GM21576 (cell line): Measurements from ENCODE around the gene DENND4B.
A peak's percentile ranks its signal among the peaks of the same experiment; 100 is the strongest.

ENCODE experiments used
- ATAC-seq: cut with Tn5 transposase; IDR thresholded peaks from one replicate; pipeline ENCODE4 v1.9.1; 2021; ENCODE audit warnings: mild to moderate bottlenecking, moderate library complexity; ENCODE audit not compliant: unreplicated experiment

The DENND4B gene

GRCh38 chr1:153945795-153946621 is 510 bp downstream of the DENND4B start:
- peak; percentile 60 for ATAC-seq

- ATAC-seq: no peak
These were observed 1.3 kb downstream of the DENND4B start for GRCh38 chr1:153945131-153945794.

- ATAC-seq: no peak
These were observed 1.7 kb downstream of the DENND4B start for GRCh38 chr1:153944827-153945117.

GRCh38 chr1:153944005-153944826 is 2.3 kb downstream of the DENND4B start:
- no peak for ATAC-seq

- ATAC-seq: no peak
These were observed 3.6 kb downstream of the DENND4B start for GRCh38 chr1:153942766-153943549.

GRCh38 chr1:153941826-153942725 is 4.4 kb downstream of the DENND4B start:
- ATAC-seq: no peak

- ATAC-seq: no peak
These were observed 5.8 kb downstream of the DENND4B start for GRCh38 chr1:153940756-153941155.

- ATAC-seq: no peak
These were observed 7.0 kb downstream of the DENND4B start for GRCh38 chr1:153939476-153939875.

- ATAC-seq: no peak
These were observed 7.5 kb downstream of the DENND4B start for GRCh38 chr1:153938996-153939395.

- no peak for ATAC-seq
These were observed 9.2 kb downstream of the DENND4B start for GRCh38 chr1:153937331-153937730.

- no peak for ATAC-seq
These were observed 10.3 kb downstream of the DENND4B start for GRCh38 chr1:153936011-153936802.

GRCh38 chr1:153934746-153935145 is 11.8 kb downstream of the DENND4B start:
- no peak for ATAC-seq

- no peak for ATAC-seq
These were observed 12.6 kb downstream of the DENND4B start for GRCh38 chr1:153933955-153934354.

GRCh38 chr1:153933430-153933829 is 13.1 kb downstream of the DENND4B start:
- no peak for ATAC-seq

GRCh38 chr1:153932156-153933131 is 14.1 kb downstream of the DENND4B start:
- no peak for ATAC-seq

GRCh38 chr1:153929981-153930948 is 16.3 kb downstream of the DENND4B start:
- no peak for ATAC-seq

GRCh38 chr1:153929426-153929825 is 17.1 kb downstream of the DENND4B start:
- ATAC-seq: no peak
